MCF 10A (cell line): Measurements from ENCODE around the gene MLC1. TPM values are rescaled to one million over a fixed set of nuclear protein-coding genes. Genes with fewer than 3 reads are reported as not detected.

ENCODE experiments used
- BruUV-seq: library from RNA; stranded (reverse); fragments of 400-500 nt; replicated peaks from 2 replicates; lab custom pipeline; 2021; lab: Mats Ljungman, UMichigan
- CTCF ChIA-PET: fragments of 300-600 bp; sonication (Branson Sonifier 250); formaldehyde crosslinking; extraction: SDS; loops from one replicate; lab custom pipeline; 2021; ENCODE audit warnings: antibody characterized with exemption, inconsistent platforms; lab: Yijun Ruan, JAX
- POLR2A ChIA-PET: fragments of 300-600, 350-650 bp; sonication (Branson Sonifier 250); formaldehyde crosslinking; extraction: SDS; loops from one replicate; lab custom pipeline; 2020; ENCODE audit warnings: antibody characterized with exemption, inconsistent platforms; lab: Yijun Ruan, JAX
- DNase-seq: peaks from one replicate; pipeline ENCODE4 v3.0.0-alpha.2; 2018; ENCODE audit not compliant: unreplicated experiment
- H3K27ac Mint-ChIP-seq: one replicate; pipeline ENCODE4 v1.8.0; 2022; ENCODE audit warnings: mild to moderate bottlenecking, low read depth, mixed read lengths; ENCODE audit not compliant: unreplicated experiment
- H3K27me3 Mint-ChIP-seq: one replicate; pipeline ENCODE4 v1.8.0; 2022; ENCODE audit warnings: mixed read lengths; ENCODE audit not compliant: insufficient read depth, unreplicated experiment
- H3K36me3 Mint-ChIP-seq: one replicate; pipeline ENCODE4 v1.8.0; 2022; ENCODE audit warnings: mild to moderate bottlenecking, moderate library complexity, mixed read lengths; ENCODE audit not compliant: insufficient read depth, unreplicated experiment
- H3K4me1 Mint-ChIP-seq: one replicate; pipeline ENCODE4 v1.8.0; 2022; ENCODE audit warnings: mixed read lengths; ENCODE audit not compliant: insufficient read depth, unreplicated experiment
- H3K4me3 Mint-ChIP-seq: one replicate; pipeline ENCODE4 v1.8.0; 2022; ENCODE audit warnings: mild to moderate bottlenecking, moderate library complexity, mixed read lengths; ENCODE audit not compliant: unreplicated experiment
- H3K9me3 Mint-ChIP-seq: one replicate; pipeline ENCODE4 v1.8.0; 2022; ENCODE audit warnings: mixed read lengths; ENCODE audit not compliant: unreplicated experiment
- intact Hi-C: fragments of 100-400 bp; cut with micrococcal nuclease; formaldehyde crosslinking; loops from 2 replicates; pipeline ENCODE4 v1.14.1; 2022
- total RNA-seq: library from RNA; stranded (reverse); gene quantifications from 2 replicates; pipeline ENCODE4 v1.2.3, GENCODE V29; 2022
- TF ChIP-seq, protein P1 (sequence below): fragments of 200-600 bp; IDR thresholded peaks from one replicate; pipeline ENCODE4 v1.8.0; 2022; ENCODE audit warnings: antibody characterized with exemption, mild to moderate bottlenecking; ENCODE audit not compliant: unreplicated experiment

The MLC1 gene
- total RNA-seq, 1 experiment from 2014 or later = not detected

DNA sequence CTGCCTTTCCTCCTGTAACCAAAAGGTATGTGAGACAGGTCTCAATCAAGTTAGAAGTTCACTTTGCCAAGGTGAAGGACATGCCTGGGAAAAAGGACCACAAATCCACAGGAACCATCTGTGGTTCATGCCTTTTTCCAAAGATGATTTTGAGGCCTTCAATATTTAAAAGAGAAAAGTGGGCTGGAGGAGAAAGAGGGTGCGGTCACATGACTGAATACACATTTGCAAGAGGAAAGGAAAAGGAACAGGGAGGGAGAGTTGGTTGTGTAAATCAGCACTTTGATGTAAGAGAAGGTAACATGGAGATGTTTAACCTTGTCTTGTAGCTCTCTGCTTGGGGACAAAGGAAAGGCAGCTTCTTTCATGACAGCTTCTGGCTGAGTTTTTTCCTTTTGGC, 25.8 kb upstream of the MLC1 start:
- no peaks in the 10 kb centered on the region for H3K9me3 Mint-ChIP-seq
- no TSS peak for BruUV-seq
- no peak overlapping the region for H3K27ac Mint-ChIP-seq
- no peak overlapping the region for H3K4me3 Mint-ChIP-seq
- CTCF ChIA-PET = interaction anchor here (0.7 kb wide), 1 partner anchor 36 kb away, joined by 5 read pairs; no protein-coding TSS in a partner anchor
- POLR2A ChIA-PET = no interaction called here
- intact Hi-C loops = no loop called here
- H3K4me1 Mint-ChIP-seq = no peaks in the 10 kb centered on the region
- TF ChIP-seq, protein P1, sequence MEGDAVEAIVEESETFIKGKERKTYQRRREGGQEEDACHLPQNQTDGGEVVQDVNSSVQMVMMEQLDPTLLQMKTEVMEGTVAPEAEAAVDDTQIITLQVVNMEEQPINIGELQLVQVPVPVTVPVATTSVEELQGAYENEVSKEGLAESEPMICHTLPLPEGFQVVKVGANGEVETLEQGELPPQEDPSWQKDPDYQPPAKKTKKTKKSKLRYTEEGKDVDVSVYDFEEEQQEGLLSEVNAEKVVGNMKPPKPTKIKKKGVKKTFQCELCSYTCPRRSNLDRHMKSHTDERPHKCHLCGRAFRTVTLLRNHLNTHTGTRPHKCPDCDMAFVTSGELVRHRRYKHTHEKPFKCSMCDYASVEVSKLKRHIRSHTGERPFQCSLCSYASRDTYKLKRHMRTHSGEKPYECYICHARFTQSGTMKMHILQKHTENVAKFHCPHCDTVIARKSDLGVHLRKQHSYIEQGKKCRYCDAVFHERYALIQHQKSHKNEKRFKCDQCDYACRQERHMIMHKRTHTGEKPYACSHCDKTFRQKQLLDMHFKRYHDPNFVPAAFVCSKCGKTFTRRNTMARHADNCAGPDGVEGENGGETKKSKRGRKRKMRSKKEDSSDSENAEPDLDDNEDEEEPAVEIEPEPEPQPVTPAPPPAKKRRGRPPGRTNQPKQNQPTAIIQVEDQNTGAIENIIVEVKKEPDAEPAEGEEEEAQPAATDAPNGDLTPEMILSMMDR = no peak
- H3K36me3 Mint-ChIP-seq = no peaks in the 10 kb centered on the region
- H3K27me3 Mint-ChIP-seq = no peaks in the 10 kb centered on the region
- no peak for DNase-seq

- no peaks in the 10 kb centered on the region for H3K36me3 Mint-ChIP-seq
- ChIA-PET POLR2A (no interaction called here), CTCF (interaction anchor here (0.6 kb wide), 1 partner anchor 123 kb away, joined by 3 read pairs; no protein-coding TSS in a partner anchor)
- H3K9me3 Mint-ChIP-seq = no peaks in the 10 kb centered on the region
- intact Hi-C loops = no loop called here
- no peaks in the 10 kb centered on the region for H3K27me3 Mint-ChIP-seq
- no peak overlapping the region for H3K27ac Mint-ChIP-seq
- H3K4me3 Mint-ChIP-seq = no peak overlapping the region
- no TSS peak for BruUV-seq
- H3K4me1 Mint-ChIP-seq = no peaks in the 10 kb centered on the region
- no peak for DNase-seq
- TF ChIP-seq, protein P1 = no peak
Measured at GRCh38 chr22:50107529-50107928, 22.3 kb upstream of the MLC1 start.

- DNase-seq = no peak
Measured at GRCh38 chr22:50105208-50106100, 20.2 kb upstream of the MLC1 start.

GRCh38 chr22:50104141-50104544, 18.9 kb upstream of the MLC1 start:
- Mint-ChIP-seq H3K27ac (no peak overlapping the region), H3K36me3 (no peaks in the 10 kb centered on the region), H3K9me3 (no peaks in the 10 kb centered on the region), H3K27me3 (no peaks in the 10 kb centered on the region), H3K4me1 (no peaks in the 10 kb centered on the region), H3K4me3 (no peak overlapping the region)
- no peak for DNase-seq
- intact Hi-C loops = no loop called here
- TF ChIP-seq, protein P1 = no peak
- ChIA-PET CTCF (interaction anchor here (1.5 kb wide), 2 partner anchors 11 to 38 kb away, joined by 3 to 7 read pairs; no protein-coding TSS in a partner anchor), POLR2A (interaction anchor here (0.6 kb wide), 2 partner anchors 44 to 137 kb away, joined by 3 to 4 read pairs; no protein-coding TSS in a partner anchor)
- no TSS peak for BruUV-seq

More at GRCh38 chr22:50105208-50106100, 20.2 kb upstream of the MLC1 start:
- intact Hi-C loops = no loop called here
- ChIA-PET POLR2A (interaction anchor here (0.6 to 1.7 kb wide), 4 partner anchors 9 to 135 kb away, joined by 3 read pairs; partner anchors contain the start of gene MLC1), CTCF (interaction anchor here (0.7 kb wide), 1 partner anchor 40 kb away, joined by 3 read pairs; no protein-coding TSS in a partner anchor)
- no TSS peak for BruUV-seq
- Mint-ChIP-seq H3K27me3 (no peaks in the 10 kb centered on the region), H3K9me3 (no peaks in the 10 kb centered on the region), H3K4me3 (no peak overlapping the region), H3K4me1 (no peaks in the 10 kb centered on the region), H3K27ac (no peak overlapping the region), H3K36me3 (no peaks in the 10 kb centered on the region)
- TF ChIP-seq, protein P1 = no peak
